ENCODE measurements around the gene ZBTB21. TPM values are rescaled to one million over a fixed set of nuclear protein-coding genes. Genes with fewer than 3 reads are reported as not detected.

The ZBTB21 gene
- total RNA-seq, 1 donor from 2014 or later, result 25.3 TPM

DNA sequence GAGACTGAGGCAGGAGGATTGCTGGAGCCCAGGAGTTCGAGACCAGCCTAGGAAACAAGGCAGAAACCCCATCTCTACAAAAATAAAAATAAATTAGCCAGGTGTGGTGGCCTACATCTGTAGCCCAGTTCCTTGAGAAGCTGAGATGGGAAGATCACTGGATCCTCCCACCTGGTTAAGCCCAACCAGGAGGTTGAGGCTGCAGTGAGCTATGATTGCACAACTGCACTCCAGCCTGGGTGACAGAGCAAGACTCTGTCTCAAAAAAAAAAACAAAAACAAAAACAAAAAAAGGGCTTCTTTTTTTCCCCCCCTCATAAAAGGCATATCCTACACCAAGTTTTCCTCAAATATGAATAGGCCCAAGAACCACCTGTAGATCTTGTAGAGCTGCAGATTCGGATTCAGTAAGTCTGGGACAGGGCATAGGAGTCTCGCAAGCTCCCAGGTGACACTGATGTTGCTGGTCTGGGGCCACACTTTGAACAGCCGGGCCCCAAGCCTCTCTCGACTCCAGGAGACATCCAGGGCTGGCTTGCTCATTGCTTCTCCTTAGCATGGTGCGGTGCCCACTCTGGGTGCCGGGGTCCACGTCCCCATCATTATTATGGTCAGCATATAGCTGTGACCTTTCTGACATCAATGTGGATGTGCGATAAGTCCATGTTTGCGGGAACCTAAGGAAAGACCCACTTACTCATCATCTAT is 38.9 kb upstream of the ZBTB21 start:
- TF ChIP-seq, protein P1, sequence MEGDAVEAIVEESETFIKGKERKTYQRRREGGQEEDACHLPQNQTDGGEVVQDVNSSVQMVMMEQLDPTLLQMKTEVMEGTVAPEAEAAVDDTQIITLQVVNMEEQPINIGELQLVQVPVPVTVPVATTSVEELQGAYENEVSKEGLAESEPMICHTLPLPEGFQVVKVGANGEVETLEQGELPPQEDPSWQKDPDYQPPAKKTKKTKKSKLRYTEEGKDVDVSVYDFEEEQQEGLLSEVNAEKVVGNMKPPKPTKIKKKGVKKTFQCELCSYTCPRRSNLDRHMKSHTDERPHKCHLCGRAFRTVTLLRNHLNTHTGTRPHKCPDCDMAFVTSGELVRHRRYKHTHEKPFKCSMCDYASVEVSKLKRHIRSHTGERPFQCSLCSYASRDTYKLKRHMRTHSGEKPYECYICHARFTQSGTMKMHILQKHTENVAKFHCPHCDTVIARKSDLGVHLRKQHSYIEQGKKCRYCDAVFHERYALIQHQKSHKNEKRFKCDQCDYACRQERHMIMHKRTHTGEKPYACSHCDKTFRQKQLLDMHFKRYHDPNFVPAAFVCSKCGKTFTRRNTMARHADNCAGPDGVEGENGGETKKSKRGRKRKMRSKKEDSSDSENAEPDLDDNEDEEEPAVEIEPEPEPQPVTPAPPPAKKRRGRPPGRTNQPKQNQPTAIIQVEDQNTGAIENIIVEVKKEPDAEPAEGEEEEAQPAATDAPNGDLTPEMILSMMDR (IDR thresholded peaks at IDR 0.05), result no peak
- H3K27me3 ChIP-seq, result no peaks in the 10 kb centered on the region
- H3K27me3 Mint-ChIP-seq (ENCODE audit: insufficient read depth, low read depth), result peaks cover 8% of the 10 kb centered on the region
- no peaks in the 10 kb centered on the region for H3K9me3 ChIP-seq (ENCODE audit: low read depth)
- peak overlapping the region; percentile 13 for H3K27ac Mint-ChIP-seq
- H3K4me3 Mint-ChIP-seq, result no peak overlapping the region
- H3F3A ChIP-seq (ENCODE audit: low read depth), result no peaks in the 10 kb centered on the region
- no peaks in the 10 kb centered on the region for H3K79me2 ChIP-seq (ENCODE audit: low read depth)
- H3K4me1 ChIP-seq, result no peaks in the 10 kb centered on the region
- DNase-seq (ENCODE audit: low spot score), result no peak
- no peak overlapping the region for H3K27ac ChIP-seq
- H3K9me3 Mint-ChIP-seq, result peaks cover 5% of the 10 kb centered on the region
- H3K9ac ChIP-seq, result no peak overlapping the region
- H3K36me3 Mint-ChIP-seq, result no peaks in the 10 kb centered on the region
- H3K36me3 ChIP-seq, result no peaks in the 10 kb centered on the region
- peaks cover 3% of the 10 kb centered on the region for H3K4me1 Mint-ChIP-seq
- no peaks in the 10 kb centered on the region for H4K20me1 ChIP-seq (ENCODE audit: low read depth)
- no peak overlapping the region for H3K4me3 ChIP-seq
- H2AFZ ChIP-seq (replicated peaks), result no peak overlapping the region
- H3K4me2 ChIP-seq, result no peak overlapping the region

DNA sequence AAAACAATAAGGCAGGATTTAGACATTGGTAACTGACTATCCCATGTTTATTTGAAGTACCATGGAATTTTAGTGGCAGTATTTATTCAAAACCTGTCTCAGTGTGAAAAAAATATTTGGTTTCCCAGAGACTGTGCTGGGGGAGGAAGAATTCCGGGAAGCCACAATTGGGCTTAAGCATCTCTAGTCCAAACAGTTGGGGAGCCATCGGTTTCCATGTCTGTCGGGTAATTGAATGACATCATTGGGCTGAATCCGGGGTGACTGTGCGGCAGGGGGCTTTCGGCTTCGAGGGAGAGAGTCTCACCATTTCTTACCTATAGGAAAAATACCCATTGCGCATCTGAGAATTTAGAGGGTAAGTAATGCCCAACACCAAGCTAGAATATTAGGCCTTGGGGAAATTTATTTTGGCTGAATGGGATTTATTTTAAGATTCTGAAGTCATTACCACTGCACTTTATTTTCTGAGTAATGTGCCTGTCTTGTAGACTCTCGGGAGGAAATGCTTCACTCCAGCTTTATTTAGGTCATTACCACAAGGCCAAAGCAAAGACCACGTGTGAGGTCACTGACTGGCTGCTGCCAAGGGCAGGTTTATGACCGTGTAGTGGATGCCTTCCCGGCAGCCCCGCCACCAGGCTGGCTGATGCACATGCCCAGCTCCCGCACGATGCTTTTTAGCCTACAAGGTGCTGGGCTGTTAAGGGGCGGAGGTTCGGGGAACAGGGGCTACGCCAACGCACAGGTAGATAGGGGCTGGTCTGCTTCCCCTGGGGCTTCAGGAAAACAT is 37.9 kb upstream of the ZBTB21 start:
- TF ChIP-seq, protein P1 (IDR thresholded peaks at IDR 0.05), result no peak
- TF ChIP-seq EZH2phosphoT487 (IDR thresholded peaks at IDR 0.05), result no peak
- TF ChIP-seq EZH2 (IDR thresholded peaks at IDR 0.05), result no peak
- no peaks in the 10 kb centered on the region for H3K36me3 ChIP-seq
- no peaks in the 10 kb centered on the region for H3K27me3 ChIP-seq
- no peak overlapping the region for H3K27ac ChIP-seq
- Mint-ChIP-seq H3K4me1 (peaks cover 3% of the 10 kb centered on the region), H3K27ac (no peak overlapping the region), H3K36me3 (no peaks in the 10 kb centered on the region), H3K4me3 (no peak overlapping the region), H3K9me3 (peaks cover 1% of the 10 kb centered on the region), H3K27me3 (ENCODE audit: insufficient read depth, low read depth) (peaks cover 8% of the 10 kb centered on the region)
- no peak overlapping the region for H3K9ac ChIP-seq
- H2AFZ ChIP-seq (replicated peaks), result no peak overlapping the region
- H3K4me1 ChIP-seq, result no peaks in the 10 kb centered on the region
- no peaks in the 10 kb centered on the region for H4K20me1 ChIP-seq (ENCODE audit: low read depth)
- no peaks in the 10 kb centered on the region for H3K9me3 ChIP-seq (ENCODE audit: low read depth)
- H3F3A ChIP-seq (ENCODE audit: low read depth), result no peaks in the 10 kb centered on the region
- H3K4me2 ChIP-seq, result no peak overlapping the region
- DNase-seq (ENCODE audit: low spot score), result no peak
- no peaks in the 10 kb centered on the region for H3K79me2 ChIP-seq (ENCODE audit: low read depth)
- no peak overlapping the region for H3K4me3 ChIP-seq

DNA sequence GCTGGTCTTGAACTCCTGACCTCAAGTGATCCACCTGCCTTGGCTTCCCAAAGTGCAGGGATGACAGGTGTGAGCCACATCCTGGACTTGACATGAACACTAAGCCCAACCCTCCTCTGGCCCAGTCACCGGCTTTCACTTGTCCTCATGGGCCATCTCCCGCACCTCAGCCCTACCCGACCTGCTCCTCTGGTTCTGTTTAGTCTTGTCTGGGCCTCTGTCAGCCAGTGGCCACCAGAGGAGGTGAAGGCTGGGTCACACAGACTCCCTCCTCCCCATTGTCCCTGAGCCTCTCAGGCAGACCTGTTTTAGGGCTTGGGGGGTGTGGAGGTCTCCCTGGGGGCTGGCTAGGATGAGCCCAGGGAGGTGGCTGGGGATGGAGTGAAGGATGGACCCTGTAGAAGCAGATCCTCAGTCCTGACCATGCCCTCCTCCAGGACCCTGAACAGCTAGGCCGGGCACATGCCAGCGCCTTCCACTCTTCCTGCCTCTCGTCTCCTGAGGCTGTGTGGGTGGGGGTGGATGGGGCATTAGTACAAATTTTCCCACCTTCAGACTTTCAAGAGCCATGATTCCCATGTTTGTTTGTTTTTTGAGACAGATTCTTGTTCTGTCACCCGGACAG is 34.8 kb upstream of the ZBTB21 start:
- no peak overlapping the region for H3K4me3 Mint-ChIP-seq
- H3K27ac Mint-ChIP-seq, result peak overlapping the region; percentile 33
- Histone ChIP-seq H3K4me1 (no peaks in the 10 kb centered on the region), H3K79me2 (ENCODE audit: low read depth) (no peaks in the 10 kb centered on the region), H3K9ac (no peak overlapping the region), H3K9me3 (ENCODE audit: low read depth) (no peaks in the 10 kb centered on the region), H3K4me3 (no peak overlapping the region), H3K4me2 (no peak overlapping the region), H2AFZ (replicated peaks) (no peak overlapping the region), H4K20me1 (ENCODE audit: low read depth) (no peaks in the 10 kb centered on the region), H3K36me3 (no peaks in the 10 kb centered on the region), H3K27me3 (no peaks in the 10 kb centered on the region), H3F3A (ENCODE audit: low read depth) (no peaks in the 10 kb centered on the region), H3K27ac (no peak overlapping the region)
- no peaks in the 10 kb centered on the region for H3K36me3 Mint-ChIP-seq
- peaks cover 12% of the 10 kb centered on the region for H3K27me3 Mint-ChIP-seq (ENCODE audit: insufficient read depth, low read depth)
- DNase-seq (ENCODE audit: low spot score), result no peak
- no peaks in the 10 kb centered on the region for H3K9me3 Mint-ChIP-seq
- TF ChIP-seq EZH2 (IDR thresholded peaks at IDR 0.05), result no peak
- peaks cover 13% of the 10 kb centered on the region for H3K4me1 Mint-ChIP-seq

All from neural progenitor cell (in vitro differentiated cells).